Esophagus muscularis mucosa (tissue), 4 donors: ENCODE measurements around the gene SCYGR6.

Source experiments
- CTCF ChIP-seq, 3 experiments: fragments of 200-600 bp in 2 of 3; fragments of 450-650 bp in 1 of 3; sonication (generic) in 2 of 3; IDR thresholded peaks; one replicate each; pipeline ENCODE4 v1.5.1; 2017 to 2019; ENCODE audit warnings: antibody characterized with exemption in 3 of 3, mild to moderate bottlenecking in 2 of 3, moderate library complexity in 1 of 3
- EP300 ChIP-seq: sonication (generic); formaldehyde crosslinking; IDR thresholded peaks from one replicate; pipeline ENCODE4 v1.6.1; 2017; ENCODE audit warnings: antibody characterized with exemption
- POLR2A ChIP-seq: fragments of 450-650 bp; IDR thresholded peaks from one replicate; pipeline ENCODE4 v1.6.1; 2017; ENCODE audit warnings: antibody characterized with exemption, moderate library complexity, mild to moderate bottlenecking, low read depth
- POLR2AphosphoS5 ChIP-seq, 2 donors: sonication (generic); formaldehyde crosslinking; IDR thresholded peaks; one replicate each; pipeline ENCODE4 v1.6.1; 2017; ENCODE audit warnings: antibody characterized with exemption in 2 of 2

- no peak for TF ChIP-seq CTCF (IDR thresholded peaks at IDR 0.05)
- no peak for TF ChIP-seq EP300
- no peak for TF ChIP-seq POLR2A
- TF ChIP-seq POLR2AphosphoS5 (IDR thresholded peaks at IDR 0.05): no peak
Observed at GRCh38 chr2:227759411-227760118, 35.0 kb upstream of the SCYGR6 start.
